GM12873 (cell line): ENCODE data around the gene POLR3H.

Source experiments
- TF ChIP-seq, protein P1 (sequence below): IDR thresholded peaks from 2 replicates; pipeline ENCODE4 v1.5.1; 2012; ENCODE audit warnings: low read depth, mild to moderate bottlenecking, moderate library complexity, low read length, control low read depth; ENCODE audit not compliant: insufficient read depth; ENCODE audit errors: missing control alignments

POLR3H gene

DNA sequence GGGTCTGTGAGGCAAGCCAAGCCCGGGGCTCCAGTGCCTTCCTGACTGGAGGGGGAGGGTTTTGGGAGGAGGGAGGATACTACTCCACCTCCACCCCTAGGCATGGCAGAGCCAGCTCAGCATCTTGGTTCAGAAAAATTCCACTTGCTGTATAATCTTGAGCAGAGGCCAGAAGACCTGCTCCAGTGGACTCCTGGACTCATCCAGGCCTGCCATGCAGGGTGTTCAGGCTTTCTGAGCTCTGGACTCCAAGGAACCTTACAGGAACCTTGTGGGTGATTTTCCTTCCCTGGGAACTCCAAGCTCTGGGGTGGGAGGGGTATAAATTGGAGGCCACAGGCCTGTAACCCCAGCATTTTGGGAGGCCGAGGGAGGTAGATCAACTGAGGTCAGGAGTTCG lies 26.0 kb upstream of the POLR3H start:
- TF ChIP-seq, protein P1, sequence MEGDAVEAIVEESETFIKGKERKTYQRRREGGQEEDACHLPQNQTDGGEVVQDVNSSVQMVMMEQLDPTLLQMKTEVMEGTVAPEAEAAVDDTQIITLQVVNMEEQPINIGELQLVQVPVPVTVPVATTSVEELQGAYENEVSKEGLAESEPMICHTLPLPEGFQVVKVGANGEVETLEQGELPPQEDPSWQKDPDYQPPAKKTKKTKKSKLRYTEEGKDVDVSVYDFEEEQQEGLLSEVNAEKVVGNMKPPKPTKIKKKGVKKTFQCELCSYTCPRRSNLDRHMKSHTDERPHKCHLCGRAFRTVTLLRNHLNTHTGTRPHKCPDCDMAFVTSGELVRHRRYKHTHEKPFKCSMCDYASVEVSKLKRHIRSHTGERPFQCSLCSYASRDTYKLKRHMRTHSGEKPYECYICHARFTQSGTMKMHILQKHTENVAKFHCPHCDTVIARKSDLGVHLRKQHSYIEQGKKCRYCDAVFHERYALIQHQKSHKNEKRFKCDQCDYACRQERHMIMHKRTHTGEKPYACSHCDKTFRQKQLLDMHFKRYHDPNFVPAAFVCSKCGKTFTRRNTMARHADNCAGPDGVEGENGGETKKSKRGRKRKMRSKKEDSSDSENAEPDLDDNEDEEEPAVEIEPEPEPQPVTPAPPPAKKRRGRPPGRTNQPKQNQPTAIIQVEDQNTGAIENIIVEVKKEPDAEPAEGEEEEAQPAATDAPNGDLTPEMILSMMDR = no peak

DNA sequence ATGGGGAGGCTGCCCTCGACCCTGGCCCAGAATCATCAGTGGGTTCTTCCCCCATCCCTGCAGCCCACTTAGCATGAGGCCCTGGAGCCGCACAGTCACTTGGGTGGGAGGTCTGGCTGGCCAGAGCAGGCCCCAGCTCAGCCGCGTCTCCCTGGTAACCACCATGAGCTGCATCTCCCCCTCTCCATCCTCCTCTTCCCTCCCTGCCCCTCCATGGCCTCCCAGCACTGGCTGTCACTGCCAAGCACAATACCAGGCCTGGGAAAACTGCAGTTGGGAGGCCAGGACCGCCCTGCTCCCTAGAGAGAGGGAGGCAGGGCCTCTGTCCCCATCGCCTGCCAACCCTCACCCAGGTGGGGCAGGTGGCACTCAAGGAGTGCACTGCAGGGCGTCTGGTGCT lies 24.5 kb upstream of the POLR3H start:
- TF ChIP-seq, protein P1 = no peak

DNA sequence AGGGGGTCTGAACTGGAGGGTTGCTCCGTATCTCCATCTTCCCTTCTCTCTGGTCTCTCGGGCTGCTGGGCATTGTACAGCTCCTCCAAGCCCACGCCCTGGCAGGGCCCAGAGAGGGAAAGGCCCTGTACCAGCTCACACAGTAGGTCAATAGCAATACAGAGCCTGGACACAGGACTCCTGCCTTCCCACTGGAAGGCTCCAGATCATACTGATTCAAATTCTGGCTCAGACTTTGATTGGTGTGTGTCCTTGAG lies 23.2 kb upstream of the POLR3H start:
- TF ChIP-seq, protein P1 = no peak

DNA sequence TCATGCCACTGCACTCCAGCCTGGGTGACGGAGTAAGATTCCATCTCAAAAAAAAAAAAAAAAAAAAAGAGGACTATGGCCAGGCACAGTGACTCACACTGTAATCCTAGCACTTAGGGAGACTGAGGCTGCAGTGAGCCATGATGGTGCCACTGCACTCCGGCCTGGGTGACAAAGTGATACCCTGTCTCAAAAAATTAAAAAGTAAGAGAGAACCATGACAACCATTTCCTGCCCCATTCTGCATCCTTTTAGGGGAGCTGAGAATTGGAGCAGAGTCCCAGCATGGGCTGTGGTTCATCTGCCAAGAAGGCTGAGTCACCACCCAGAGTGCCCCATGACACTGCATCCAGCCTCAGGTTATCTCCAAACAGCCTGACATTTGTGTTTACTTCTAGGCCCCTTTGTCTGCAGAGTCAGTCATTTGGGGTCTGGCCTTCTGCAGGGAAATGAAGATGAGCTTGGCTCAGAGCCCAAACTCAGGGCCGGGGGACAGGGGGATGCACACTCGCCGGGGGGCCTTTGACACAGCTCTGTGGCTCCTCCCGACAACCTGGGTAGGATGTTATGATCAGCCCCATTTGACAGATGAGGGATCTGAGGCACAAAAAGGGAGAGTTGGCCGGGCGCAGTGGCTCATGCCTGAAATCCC lies 21.3 kb upstream of the POLR3H start:
- TF ChIP-seq, protein P1 = no peak

DNA sequence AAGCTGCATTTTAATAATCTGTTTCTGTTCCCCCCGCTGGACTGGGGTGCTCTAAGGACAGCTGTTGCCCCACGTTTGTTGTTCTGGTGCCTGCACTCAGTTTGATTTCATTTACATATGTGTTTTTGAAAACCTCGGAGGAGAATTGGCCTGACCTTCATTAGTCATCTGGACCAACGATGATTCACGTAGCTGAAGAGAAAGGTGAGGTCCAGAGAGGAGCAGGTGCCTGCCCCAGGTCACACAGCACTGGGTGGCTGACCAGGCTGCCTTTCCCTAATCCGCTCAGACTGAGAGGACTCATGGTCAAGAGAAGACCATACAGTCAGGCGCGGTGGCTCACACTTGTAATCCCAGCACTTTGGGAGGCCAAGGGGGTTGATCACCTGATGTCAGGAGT lies 20.3 kb upstream of the POLR3H start:
- TF ChIP-seq, protein P1 = no peak

DNA sequence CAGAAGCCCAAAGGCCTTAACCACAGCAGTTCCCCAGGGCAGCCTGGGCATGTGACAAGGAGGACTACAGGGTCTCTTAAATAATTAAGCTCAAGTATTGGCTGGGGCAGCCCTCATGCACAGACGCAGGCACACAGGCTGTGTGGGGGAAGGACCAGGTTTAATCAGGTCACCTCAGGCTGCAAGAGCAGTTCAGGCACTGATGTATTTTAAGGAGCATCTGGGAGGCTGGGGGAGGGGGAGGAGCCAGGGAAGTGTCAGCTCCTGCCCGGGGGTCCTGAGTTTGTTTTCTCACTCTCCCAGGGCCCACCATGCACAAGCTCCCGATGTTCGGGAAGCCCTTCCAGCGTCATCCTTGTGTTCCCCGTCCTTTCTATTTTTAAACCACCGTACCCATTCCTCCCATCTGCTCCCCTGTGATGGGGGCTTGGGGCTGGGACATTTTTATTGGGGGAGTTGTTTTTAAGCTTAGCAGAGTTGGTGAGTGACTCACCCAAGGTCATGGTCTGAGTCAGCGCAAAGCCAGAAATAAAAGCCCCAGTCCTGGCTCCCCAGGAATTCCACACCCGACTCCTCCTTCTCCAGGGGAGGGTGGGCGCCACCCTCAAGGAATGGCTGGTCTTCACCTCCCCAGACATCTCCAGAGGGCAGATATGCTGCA lies 18.9 kb upstream of the POLR3H start:
- TF ChIP-seq, protein P1 = no peak

DNA sequence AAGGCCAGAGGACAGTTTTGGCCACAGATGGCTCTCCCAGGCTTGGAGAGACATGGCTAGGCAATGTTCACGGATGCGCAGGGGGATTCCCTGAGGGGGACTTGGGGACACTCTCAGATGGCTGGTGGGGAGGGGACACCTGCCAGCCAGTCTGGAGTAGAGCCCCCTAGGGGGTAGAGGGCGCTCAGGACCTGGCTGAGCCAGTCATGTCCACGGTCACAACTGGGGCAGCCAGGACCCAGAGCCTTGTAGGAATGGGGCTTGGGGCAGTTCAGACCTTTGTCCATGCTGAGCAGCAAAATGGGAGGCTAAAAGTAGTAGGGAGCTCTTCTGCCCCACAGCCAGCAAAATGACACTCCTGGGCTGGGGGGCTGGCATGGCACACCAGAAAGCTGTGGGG lies 18.2 kb upstream of the POLR3H start:
- TF ChIP-seq, protein P1 = no peak
